ENCODE data around the gene MAP2.
A peak's percentile ranks its signal among the peaks of the same experiment; 100 is the strongest.

MAP2 gene

GRCh38 chr2:209726311-209726710 is 302.5 kb downstream of the MAP2 start:
- DNase-seq (ENCODE audit: low spot score): no peak

DNA sequence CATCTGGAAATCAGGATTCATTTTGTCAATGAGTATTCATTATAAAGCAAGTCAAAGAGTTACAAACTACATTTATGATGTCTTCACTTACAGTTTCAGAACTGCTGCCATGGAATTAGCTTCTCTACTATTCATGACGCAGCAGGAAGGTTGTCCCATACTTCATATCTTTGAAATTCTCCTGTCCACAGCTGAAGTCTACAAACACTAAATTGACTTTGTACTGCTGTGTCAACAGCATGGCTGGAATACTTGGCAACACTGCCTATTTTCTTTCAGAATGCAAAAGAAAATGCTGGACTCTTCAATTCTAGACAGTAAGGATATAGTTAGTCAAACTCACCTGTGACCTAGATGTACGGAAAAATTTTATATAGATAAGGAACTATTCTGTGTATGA is 303.2 kb downstream of the MAP2 start:
- no peak for DNase-seq (ENCODE audit: low spot score)

DNA sequence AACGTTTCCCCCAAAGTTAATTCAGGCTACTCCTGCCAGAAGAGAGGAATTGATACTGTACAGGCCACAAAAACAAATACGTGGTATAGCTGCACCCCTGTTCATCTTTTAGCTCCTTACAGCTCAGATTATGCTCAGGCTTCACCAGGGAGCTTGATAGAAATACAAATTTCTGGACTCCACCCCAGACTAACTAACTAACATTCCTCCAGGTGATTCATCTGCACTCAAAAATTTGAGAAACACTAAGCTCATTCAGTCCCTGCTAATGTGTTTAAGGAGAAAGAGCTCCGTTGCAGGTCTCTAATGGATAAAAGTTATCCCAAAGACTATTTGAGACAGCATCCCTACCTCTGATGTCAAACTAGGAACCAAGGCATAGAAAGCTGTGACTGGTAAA is 311.0 kb downstream of the MAP2 start:
- DNase-seq (ENCODE audit: low spot score): no peak

DNA sequence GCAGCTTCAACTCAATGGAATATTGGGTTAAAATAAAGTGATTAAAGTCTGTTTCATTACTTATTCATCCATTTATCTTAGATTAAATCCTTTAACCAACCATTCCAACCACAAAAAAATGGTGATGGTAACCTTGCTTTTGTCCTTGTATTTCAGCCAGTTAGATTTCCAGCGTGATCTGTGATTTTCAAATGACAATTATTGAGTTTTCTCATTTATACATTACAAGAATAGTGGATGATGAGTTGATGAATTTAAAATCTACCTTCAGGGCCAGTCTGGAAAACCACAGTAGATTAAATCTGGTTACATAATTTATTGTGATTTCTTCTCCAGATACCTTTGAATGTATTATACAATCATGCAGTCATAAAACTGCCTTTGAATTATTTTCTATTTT is 318.1 kb downstream of the MAP2 start:
- no peak for DNase-seq (ENCODE audit: low spot score)

- DNase-seq (ENCODE audit: low spot score): no peak
These were observed 329.2 kb downstream of the MAP2 start for GRCh38 chr2:209753020-209753419.

- no peak for DNase-seq (ENCODE audit: low spot score)
These were observed 333.3 kb downstream of the MAP2 start for GRCh38 chr2:209757163-209757562.

GRCh38 chr2:209761566-209761965 is 337.7 kb downstream of the MAP2 start:
- DNase-seq (ENCODE audit: low spot score): no peak

DNA sequence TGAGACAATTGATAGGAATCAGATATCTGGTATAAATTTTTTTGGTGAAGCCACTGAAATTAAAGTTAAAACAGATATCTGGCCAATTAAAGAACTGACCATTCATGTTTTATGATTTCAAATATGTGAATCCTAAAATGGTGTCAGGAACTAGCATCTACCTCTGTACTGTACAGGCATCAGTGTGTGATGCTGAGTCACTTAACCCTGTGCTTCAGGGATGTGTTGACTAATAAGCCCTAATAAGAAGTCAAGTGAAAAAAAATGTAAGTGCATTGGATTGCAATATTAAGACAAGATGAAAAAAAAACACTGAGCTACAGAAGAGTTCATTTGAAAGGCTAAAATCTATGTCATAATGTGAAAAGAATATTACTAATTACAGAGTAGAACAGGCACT is 338.7 kb downstream of the MAP2 start:
- no peak for DNase-seq (ENCODE audit: low spot score)

DNA sequence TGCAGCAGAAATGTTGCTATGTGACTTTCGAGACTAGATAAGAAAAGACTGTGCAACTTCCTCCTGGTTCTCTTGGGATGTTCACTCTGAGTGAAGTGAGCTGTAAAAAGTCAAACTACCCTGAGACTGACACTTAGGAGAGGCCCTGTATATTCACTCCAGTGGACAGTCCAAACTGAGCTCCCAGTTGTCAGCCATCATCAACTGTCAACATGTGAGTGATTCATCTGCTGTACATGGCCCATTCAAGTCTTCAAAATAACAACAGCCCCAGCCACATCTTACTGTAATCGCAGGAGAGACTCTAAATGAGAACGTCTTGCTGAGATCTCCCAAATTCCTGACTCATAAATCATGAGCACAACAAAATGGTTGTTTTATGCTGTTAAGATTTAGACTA is 339.3 kb downstream of the MAP2 start:
- DNase-seq (ENCODE audit: low spot score): no peak

DNA sequence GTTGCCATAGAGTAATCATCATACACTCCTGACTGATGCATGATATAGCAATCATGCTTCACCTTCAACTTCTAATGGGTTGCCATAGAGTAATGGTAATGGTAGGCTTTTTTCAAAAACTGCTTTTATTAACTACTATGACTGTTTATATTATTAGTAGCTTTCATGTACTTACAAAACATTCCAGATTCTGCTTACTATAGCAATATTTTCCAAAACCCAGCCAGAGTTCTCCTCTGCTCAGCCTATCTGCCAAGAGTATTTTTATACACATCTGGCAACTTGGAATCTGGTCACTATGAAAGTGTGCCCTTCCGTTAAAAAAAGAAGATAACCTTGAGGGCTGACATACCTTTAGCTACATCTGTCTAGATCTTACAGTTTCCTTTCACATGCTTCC is 342.8 kb downstream of the MAP2 start:
- DNase-seq (ENCODE audit: low spot score): no peak

DNA sequence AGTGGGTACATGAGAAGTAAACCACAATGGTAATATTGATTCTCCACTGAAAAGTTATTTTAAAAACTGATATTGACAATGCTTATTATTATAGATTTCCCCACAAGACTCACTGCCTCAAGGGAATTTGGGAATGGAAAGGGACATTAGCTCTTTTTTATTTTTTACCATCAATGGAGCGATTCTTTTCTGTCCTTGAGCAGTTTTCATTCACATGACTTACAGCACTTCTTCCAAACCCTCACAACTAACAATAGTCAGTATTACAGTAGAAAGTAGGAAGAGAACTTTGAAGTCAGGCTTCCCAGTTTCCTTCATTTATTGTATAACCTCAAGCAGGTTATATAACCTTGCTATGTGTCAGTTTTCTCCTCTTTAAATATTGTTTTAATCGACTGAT is 343.5 kb downstream of the MAP2 start:
- no peak for DNase-seq (ENCODE audit: low spot score)

DNA sequence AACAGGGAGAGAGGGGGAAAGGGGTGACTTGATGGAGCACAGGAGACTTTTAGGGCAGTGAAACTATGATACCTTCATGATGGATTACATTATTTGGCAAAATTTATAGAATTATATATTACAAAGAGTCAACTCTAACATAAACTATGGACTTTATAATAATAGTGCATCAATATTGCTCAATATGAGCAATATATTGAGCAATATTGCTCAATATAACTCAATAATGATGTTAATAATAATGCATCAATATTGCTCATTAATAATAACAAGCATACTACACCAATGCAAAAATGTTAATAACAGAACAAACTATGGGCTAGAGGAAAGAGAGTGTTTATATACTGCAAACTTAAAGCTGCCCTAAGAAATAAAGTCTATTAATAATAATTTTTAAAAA is 344.7 kb downstream of the MAP2 start:
- no peak for DNase-seq (ENCODE audit: low spot score)

DNA sequence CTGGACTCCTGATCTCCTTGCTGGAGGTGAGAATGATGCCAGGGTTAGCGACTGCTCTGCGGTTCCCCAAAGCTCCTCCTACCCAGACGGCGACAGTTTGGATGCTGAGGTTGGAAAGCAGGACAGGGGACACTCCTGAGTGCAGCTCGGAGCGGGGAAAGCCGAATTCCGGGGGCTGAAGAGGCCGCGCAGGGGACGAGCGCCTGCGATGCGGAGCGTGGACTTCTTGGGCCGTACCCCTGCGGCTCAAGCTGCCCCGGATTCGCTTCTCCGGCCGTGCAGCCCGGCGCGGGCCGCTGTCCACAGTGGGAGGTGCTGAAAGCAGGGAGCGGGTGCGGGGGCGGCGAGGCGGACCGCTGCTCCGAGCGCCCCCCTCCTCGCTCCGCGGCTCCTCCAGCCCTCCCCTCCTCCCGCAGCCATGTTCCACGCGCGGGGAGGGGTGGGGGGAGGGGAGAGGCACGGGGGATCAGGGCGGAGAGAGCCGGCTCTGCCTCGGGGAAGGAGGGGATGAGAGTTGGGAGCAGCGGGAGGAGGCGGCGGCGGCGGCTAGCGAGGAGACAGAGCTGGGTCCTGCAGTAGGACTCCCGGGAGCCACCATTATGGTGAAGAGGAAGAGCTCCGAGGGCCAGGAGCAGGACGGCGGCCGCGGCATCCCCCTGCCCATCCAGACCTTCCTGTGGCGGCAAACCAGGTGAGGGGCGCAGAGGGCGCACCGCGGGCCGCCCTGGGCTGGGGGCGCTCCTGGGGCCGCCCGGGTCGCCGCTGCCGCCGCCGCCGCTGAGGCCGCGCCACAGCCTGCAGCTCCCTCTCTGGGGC is 347.8 kb downstream of the MAP2 start, which contains the start of gene UNC80:
UNC80 (plus strand) TSS at position 359 of the 816 bp plus-strand sequence; CDS start at position 600, 241 bp downstream.
- peak; percentile 82 for DNase-seq (ENCODE audit: low spot score)

DNA sequence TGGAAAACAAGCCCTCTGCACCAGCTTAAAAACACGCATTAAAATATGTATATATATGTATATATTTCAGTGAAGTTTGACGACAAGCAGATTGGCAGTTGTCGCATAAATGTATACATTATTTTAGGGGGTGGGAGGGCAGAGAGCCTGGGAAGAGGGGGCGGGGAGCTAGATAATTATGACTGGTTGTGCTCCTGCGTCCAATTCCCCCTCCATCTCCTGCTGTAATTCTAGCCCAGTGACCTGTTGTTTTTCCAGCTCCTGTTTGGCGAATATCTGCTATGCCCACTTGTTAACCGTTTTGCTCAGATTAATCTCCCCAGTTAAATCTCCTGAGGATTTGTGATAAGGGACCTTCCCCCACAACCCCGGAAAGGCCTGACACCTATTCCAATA is 348.4 kb downstream of the MAP2 start:
- DNase-seq (ENCODE audit: low spot score): no peak

DNA sequence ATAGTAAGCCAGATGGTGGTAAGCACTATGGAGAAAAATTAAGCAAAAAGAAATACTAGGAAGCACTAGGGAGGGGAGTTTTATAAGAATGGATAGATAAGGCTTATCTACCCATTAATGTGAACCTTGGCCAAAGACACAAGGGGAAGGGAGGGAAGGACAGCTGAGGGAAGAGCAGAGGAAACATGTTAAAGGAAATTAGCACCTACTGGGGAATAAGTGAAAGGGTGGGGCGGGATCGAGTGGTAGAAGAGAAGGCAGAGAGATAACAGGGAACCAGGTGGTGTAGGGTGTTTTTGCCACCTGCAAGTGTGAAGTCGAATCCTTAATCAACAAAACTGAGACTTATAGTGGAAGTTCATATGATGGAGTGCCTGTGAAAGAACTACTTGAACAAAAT is 349.5 kb downstream of the MAP2 start:
- no peak for DNase-seq (ENCODE audit: low spot score)

Measured in AG08396 (cell line).